GM12891 (cell line): Measurements from ENCODE around the gene EGFLAM.

ENCODE experiments used
- DNase-seq: peaks from one replicate; pipeline ENCODE4 v3.0.0; 2011; ENCODE audit warnings: low spot score; ENCODE audit not compliant: insufficient read length
- FAIRE-seq: peaks from 2 replicates; lab custom pipeline; 2011; peaks lifted over from hg19 to GRCh38; lab: Jason Lieb, UNC
- PAX5 ChIP-seq: IDR thresholded peaks from 2 replicates; pipeline ENCODE4 v1.6.1; 2011; ENCODE audit warnings: low read length, moderate library complexity, mild to moderate bottlenecking; ENCODE audit not compliant: insufficient read depth, severe bottlenecking
- POLR2A ChIP-seq: IDR thresholded peaks from 2 replicates; pipeline ENCODE4 v1.6.1; 2011; ENCODE audit warnings: low read depth, low read length, control low read depth
- POLR2AphosphoS5 ChIP-seq: IDR thresholded peaks from 2 replicates; pipeline ENCODE4 v1.6.1; 2011; ENCODE audit warnings: low read depth, low read length, control low read depth
- POU2F2 ChIP-seq: IDR thresholded peaks from 2 replicates; pipeline ENCODE4 v1.6.1; 2011; ENCODE audit warnings: low read depth, mild to moderate bottlenecking, control low read depth, low read length, moderate library complexity
- SPI1 ChIP-seq: IDR thresholded peaks from 2 replicates; pipeline ENCODE4 v1.6.1; 2011; ENCODE audit warnings: low read depth, low read length, control low read depth
- TAF1 ChIP-seq: IDR thresholded peaks from 2 replicates; pipeline ENCODE4 v1.6.1; 2011; ENCODE audit warnings: low read depth, low read length, control low read depth

The EGFLAM gene

DNA sequence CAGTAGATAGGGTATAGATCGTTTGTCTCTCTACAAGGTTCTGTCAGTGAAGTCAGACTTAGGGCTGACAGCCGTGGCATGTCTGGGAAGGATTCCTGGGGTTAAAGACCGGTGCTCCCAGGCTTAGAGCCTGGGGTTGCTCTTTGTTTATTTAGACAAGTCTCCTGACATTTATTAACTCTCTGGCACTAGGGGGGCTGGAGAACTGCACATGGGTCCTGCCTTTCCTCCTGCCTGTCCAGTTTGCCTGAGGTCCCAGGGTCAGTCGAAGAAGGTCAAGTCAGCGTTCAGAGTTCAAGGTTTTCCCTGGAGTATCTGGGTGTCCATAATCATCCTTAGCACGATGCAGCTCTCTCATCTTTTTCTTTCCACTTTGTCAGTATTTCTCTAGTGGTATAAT lies 5.6 kb downstream of the EGFLAM start:
- FAIRE-seq (no peak), DNase-seq (no peak)
- no peak for TF ChIP-seq TAF1
- TF ChIP-seq SPI1, result no peak
- TF ChIP-seq POU2F2, result no peak
- TF ChIP-seq POLR2A, result no peak
- no peak for TF ChIP-seq POLR2AphosphoS5
- no peak for TF ChIP-seq PAX5

DNA sequence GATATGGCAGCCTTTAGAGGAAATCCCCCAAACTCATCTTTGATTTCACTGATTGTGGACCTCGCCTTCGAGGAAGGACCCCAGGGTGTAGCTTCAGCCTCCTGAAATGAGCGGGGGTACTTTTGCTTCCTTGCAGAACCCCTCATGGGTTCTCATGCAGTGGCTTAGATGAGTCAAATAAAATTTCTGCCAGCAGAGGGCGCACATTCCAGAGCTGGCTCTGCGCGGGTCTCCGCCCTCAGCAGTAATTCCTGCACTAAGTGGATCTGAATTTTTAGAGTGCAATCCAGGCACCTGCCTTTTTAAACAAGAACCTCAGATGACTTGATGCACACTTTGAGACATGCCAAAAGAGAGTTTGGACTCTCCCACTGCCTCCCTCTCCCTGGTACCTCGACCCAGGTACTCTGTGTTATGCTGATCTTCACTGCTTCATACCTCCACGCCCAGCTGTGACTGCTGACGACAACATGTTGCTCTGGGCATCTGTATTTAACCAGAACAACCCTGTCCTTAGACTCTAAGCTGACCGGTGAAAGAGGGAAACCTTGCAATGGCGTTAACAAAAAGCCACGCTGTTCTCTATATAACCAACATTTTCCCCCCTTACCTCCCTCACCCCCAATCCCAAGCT lies 7.3 kb downstream of the EGFLAM start:
- FAIRE-seq (no peak), DNase-seq (peak; percentile 35)
- no peak for TF ChIP-seq POU2F2
- TF ChIP-seq TAF1, result no peak
- no peak for TF ChIP-seq SPI1
- no peak for TF ChIP-seq POLR2AphosphoS5
- no peak for TF ChIP-seq PAX5
- TF ChIP-seq POLR2A, result no peak

DNA sequence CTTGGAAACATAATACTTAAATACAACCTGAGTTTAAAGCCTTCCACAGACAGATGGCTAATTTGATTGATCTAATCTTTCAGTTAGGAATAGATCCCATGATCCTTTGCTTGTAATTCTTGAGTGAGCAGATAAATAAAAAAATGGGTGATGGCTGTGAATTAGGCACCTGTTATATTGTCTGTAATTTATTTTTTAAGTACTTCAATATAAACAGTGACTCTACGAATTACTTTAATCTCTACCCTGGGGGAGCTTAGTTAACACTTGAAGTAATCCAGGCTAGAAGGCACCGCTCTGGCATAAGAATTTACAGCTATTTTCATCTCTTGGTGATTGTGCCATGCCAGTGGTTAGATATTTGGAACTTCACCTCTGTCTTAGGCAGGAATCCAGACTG lies 9.0 kb downstream of the EGFLAM start:
- DNase-seq (no peak), FAIRE-seq (no peak)
- TF ChIP-seq PAX5, result no peak
- no peak for TF ChIP-seq POU2F2
- no peak for TF ChIP-seq SPI1
- TF ChIP-seq POLR2AphosphoS5, result no peak
- no peak for TF ChIP-seq POLR2A
- no peak for TF ChIP-seq TAF1

DNA sequence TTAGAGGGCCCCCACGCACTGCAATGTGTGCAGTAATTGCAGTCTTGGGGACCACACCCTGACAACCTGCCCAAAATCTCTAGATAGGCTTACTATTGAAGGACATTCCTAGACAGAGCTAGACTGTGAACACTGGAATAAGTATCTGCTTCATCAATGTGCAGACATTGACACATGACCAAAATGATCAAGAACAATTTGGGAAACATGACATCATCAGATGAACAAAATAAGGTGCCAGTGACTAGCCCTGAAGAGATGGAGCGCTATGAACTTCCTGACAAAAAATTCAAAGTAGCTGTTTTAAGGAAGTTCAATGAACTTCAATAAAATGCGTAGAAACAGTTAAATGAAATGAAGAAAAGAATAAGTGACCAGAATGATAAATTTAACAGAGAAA lies 15.3 kb downstream of the EGFLAM start:
- no peak for DNase-seq
- TF ChIP-seq TAF1 (no peak), SPI1 (no peak), POU2F2 (no peak), POLR2AphosphoS5 (no peak), PAX5 (no peak), POLR2A (no peak)
- no peak for FAIRE-seq

DNA sequence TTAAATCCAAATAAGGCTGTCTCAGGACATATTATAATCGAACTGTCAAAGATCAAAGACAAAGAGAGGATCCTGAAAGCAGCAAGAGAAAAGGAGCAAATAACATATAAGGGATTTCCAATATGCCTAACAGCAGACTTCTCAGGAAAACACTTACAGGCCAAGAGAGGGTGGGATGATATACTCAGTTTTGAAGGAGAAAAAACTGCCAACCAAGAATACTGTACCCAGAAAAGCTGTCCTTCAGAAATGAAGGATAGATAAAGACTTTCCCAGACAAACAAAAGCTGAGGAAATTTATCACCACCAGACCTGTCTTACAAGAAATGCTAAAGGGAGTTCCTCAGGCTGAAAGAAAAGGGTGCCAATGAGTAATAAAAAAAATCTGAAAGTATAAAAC lies 16.0 kb downstream of the EGFLAM start:
- FAIRE-seq (no peak), DNase-seq (no peak)
- TF ChIP-seq PAX5 (no peak), POLR2A (no peak), POLR2AphosphoS5 (no peak), POU2F2 (no peak), TAF1 (no peak), SPI1 (no peak)

DNA sequence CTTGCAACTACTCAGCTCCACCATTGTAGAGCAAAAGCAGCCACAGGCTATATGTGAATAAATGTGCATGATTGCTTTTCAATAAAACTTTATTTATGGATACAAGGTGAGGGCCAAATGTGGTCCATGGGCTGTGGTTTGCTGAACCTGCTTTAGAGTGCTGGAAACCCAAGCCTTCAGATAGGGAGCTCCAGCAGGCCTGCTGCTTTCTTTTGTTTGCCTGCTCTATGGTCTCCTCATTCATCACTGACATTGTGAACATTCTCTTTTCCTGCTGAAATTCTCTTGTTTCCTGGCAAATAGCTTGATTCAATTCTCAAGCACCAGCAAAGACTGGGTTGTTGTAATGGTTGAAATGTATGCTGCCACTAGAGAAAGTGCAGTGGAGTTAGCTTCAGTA lies 26.0 kb downstream of the EGFLAM start:
- FAIRE-seq (no peak), DNase-seq (no peak)
- TF ChIP-seq POLR2A (no peak), PAX5 (no peak), TAF1 (no peak), SPI1 (no peak), POLR2AphosphoS5 (no peak), POU2F2 (no peak)

DNA sequence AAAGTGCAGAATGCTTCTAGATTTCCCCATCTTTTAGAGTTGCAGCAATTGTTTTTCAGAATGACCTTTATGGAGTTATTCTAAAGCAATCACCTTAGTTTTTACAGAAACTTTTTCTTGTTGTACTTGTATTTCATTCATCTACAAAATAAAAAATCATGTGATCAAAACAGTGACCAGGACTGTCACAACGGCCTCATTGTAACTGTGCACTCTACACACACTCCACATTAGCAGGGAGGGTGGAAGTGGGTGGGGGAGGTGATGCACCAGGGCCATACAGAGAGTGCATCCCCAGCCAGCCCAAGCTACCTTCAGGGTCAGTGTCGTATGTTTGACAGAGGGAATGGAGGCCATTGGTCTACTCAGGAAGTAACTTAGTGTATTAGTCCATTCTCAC lies 26.9 kb downstream of the EGFLAM start:
- TF ChIP-seq SPI1 (no peak), POU2F2 (no peak), PAX5 (no peak), TAF1 (no peak), POLR2AphosphoS5 (no peak), POLR2A (no peak)
- FAIRE-seq, result no peak
- DNase-seq, result no peak

DNA sequence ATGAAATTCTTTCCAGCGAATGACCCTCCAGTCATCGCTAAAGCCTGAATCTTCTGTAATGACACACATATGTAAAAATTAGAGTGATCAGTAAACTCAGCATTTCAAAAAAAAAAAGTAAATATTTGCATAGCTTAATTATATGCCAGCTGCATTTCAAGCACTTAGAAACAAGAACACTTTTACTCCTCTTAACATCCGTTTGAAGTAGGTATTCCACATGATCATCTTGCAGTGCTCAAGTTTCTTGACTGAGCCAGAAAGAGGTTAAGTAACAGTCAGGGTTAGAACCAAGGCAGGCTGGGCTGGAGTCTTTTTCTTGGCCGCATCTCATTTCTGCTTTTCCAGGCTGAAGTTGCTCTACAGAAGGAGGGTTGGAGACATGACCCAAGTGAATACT lies 27.6 kb downstream of the EGFLAM start:
- no peak for FAIRE-seq
- no peak for TF ChIP-seq PAX5
- TF ChIP-seq POU2F2, result no peak
- TF ChIP-seq POLR2AphosphoS5, result no peak
- no peak for TF ChIP-seq SPI1
- no peak for TF ChIP-seq POLR2A
- TF ChIP-seq TAF1, result no peak
- DNase-seq, result no peak

DNA sequence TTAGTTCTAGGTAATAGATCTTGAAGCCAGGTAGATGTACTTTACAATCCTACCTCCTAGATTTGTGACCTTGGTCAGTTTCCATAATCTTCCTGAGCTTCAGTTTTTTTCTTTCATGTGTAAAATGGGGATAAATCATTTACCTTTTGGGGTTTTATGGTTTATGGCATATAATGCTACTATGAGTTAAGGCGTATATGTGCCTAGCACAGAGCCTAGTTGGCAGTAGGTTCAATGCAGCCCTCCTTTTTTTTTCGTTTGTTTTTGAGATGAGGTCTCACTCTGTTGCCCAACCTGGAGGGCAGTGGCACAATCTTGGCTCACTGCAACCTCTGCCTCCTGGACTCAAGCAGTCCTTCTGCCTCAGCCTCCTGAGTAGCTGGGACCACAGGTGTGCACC lies 28.8 kb downstream of the EGFLAM start:
- FAIRE-seq, result no peak
- TF ChIP-seq POU2F2 (no peak), PAX5 (no peak), TAF1 (no peak), POLR2AphosphoS5 (no peak), POLR2A (no peak), SPI1 (no peak)

DNA sequence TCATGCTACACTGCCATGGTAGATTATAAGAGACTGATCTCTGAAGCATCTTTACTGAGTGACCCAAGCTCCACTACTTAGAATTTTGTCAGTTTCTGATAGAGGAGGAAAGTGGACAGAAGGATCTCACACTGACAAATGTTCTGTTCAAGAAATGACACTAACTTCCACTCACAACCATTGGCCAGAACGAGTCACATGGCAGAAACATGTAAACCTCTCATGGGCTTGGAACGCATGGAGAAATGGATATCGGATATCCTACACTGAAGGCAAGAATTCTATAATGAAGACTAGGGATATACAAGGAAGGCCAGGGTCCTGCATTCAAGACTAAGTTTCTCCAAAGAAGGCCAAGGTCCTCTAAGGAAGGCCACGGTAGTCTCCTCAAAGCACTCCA lies 31.1 kb downstream of the EGFLAM start:
- FAIRE-seq, result no peak
- TF ChIP-seq POLR2A (no peak), POU2F2 (no peak)
- DNase-seq, result no peak

More for the DNA sequence above, 28.8 kb downstream of the EGFLAM start:
- DNase-seq, result no peak

DNA sequence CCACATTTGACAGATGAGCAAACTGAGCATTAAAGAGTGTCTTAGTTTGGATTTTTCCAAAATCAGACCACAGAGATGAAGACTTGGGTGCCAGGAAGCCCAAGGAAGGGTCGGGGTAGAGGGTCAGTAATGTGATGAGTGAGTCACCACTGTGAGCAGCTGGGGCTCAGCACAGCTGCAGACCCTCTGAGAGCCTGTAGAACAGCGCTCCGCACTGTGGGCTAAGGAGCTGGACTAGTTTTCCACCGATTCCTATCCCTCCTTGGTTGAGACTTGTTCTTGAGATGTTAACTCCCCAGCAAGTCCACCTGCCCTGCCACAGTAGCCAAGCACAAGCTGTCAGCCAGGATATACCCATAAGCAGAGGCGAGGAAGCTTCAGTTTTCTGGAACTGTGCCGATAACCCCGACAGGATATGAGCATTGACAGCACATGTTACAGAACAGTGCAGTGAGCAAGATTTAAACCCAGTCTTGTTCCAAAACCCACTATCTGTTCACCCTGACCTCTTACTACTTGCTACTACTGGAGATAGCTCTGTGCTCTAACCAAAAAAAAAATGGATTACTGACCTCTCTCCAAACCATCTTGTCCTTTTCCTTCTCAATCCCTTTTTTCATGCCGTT lies 31.8 kb downstream of the EGFLAM start:
- no peak for TF ChIP-seq POLR2A
- no peak for TF ChIP-seq SPI1
- FAIRE-seq (no peak), DNase-seq (no peak)
